Right ventricle myocardium superior (tissue), 1 donor: ENCODE data around the gene ABCA3. TPM values are rescaled to one million over a fixed set of nuclear protein-coding genes. Genes with fewer than 3 reads are reported as not detected.
"Not testable (repeated sequence)": the region's sequence is repeated elsewhere in the genome, so short reads cannot be mapped to it uniquely, and the experiment has no call there.

Experiments used
- ATAC-seq: fragments of 200-7000 bp; cut with Tn5 transposase; one replicate; pipeline ENCODE4 v1.9.1; 2020; ENCODE audit warnings: mild to moderate bottlenecking; ENCODE audit not compliant: poor library complexity
- DNase-seq: peaks from one replicate; pipeline ENCODE4 v3.0.0-alpha.2; 2020
- intact Hi-C: fragments of 100-400 bp; cut with DNase I; formaldehyde crosslinking; loops from one replicate; pipeline ENCODE4 v1.11.2; 2022
- total RNA-seq: library from RNA; stranded (reverse); fragmentation: NEBNext Ultra II Directional; extraction: Animal tissue kit (Norgen Biotek cat#: 25700); gene quantifications from one replicate; pipeline ENCODE4 v1.2.1, GENCODE V29; 2021
- donor health status: DM: no; HTN: yes; CAD: no; lungs with severe emphysema.

The ABCA3 gene
- total RNA-seq, 1 donor from 2014 or later: 6.0 TPM

- ATAC-seq: no peak
- intact Hi-C loops: no loop called here
- no peak for DNase-seq
These were observed 68.6 kb downstream of the ABCA3 start for GRCh38 chr16:2271848-2272461.

- intact Hi-C loops: no loop called here
- DNase-seq: no peak
- no peak for ATAC-seq
These were observed 69.7 kb downstream of the ABCA3 start for GRCh38 chr16:2270588-2271470.

GRCh38 chr16:2270070-2270462 lies 70.5 kb downstream of the ABCA3 start:
- ATAC-seq (no peak), DNase-seq (no peak)
- intact Hi-C loops: no loop called here

- ATAC-seq (peak; percentile 98), DNase-seq (peak; percentile 98)
- intact Hi-C loops: no loop called here
These were observed 72.4 kb downstream of the ABCA3 start, which contains the start of gene RNPS1 for GRCh38 chr16:2267913-2268666. Gene RNPS1, minus strand, starts transcription at chr16:2268126. Its CDS starts 3,483 bp downstream, at chr16:2264643.

- intact Hi-C loops, DNase-seq: not testable (repeated sequence)
- ATAC-seq: peak; percentile 91
These were observed 73.0 kb downstream of the ABCA3 start for GRCh38 chr16:2267505-2267912.

- DNase-seq, intact Hi-C loops: not testable (repeated sequence)
These were observed 73.6 kb downstream of the ABCA3 start for GRCh38 chr16:2266887-2267286.

GRCh38 chr16:2263026-2263425 lies 77.5 kb downstream of the ABCA3 start:
- intact Hi-C loops, ATAC-seq, DNase-seq: not testable (repeated sequence)

More at GRCh38 chr16:2266887-2267286, 73.6 kb downstream of the ABCA3 start:
- ATAC-seq: not testable (repeated sequence)

GRCh38 chr16:2260250-2260649 lies 80.3 kb downstream of the ABCA3 start:
- DNase-seq (no peak), ATAC-seq (no peak)
- intact Hi-C loops: no loop called here

GRCh38 chr16:2258530-2258929 lies 82.0 kb downstream of the ABCA3 start:
- DNase-seq, intact Hi-C loops, ATAC-seq: not testable (repeated sequence)

GRCh38 chr16:2257726-2258125 lies 82.8 kb downstream of the ABCA3 start:
- ATAC-seq (no peak), DNase-seq (no peak)
- intact Hi-C loops: no loop called here

GRCh38 chr16:2256531-2257140 lies 83.9 kb downstream of the ABCA3 start:
- ATAC-seq: no peak
- DNase-seq: no peak
- intact Hi-C loops: no loop called here

GRCh38 chr16:2253293-2253692 lies 87.2 kb downstream of the ABCA3 start:
- no peak for DNase-seq
- no peak for ATAC-seq
- intact Hi-C loops: no loop called here

GRCh38 chr16:2252806-2253148 lies 87.8 kb downstream of the ABCA3 start:
- DNase-seq: no peak
- intact Hi-C loops: no loop called here
- ATAC-seq: no peak

GRCh38 chr16:2251296-2252111 lies 89.0 kb downstream of the ABCA3 start, which contains the start of gene ECI1:
Gene ECI1, minus strand, starts transcription at chr16:2251587. Its CDS starts 21 bp downstream, at chr16:2251566.
- ATAC-seq (peak; percentile 98), DNase-seq (peak; percentile 98)
- intact Hi-C loops: no loop called here

GRCh38 chr16:2250652-2251295 lies 89.8 kb downstream of the ABCA3 start:
- intact Hi-C loops: no loop called here
- no peak for ATAC-seq

GRCh38 chr16:2246301-2246885 lies 94.1 kb downstream of the ABCA3 start:
- intact Hi-C loops: loop anchor here (10.0 kb wide), 1 partner anchor 62 kb away; no protein-coding TSS in a partner anchor
- ATAC-seq (no peak), DNase-seq (no peak)

More at GRCh38 chr16:2250652-2251295, 89.8 kb downstream of the ABCA3 start:
- no peak for DNase-seq
